ENCODE data around the gene CYP4F3. TPM values are rescaled to one million over a fixed set of nuclear protein-coding genes. Genes with fewer than 3 reads are reported as not detected.
A peak's percentile ranks its signal among the peaks of the same experiment; 100 is the strongest.

Gene CYP4F3
- total and polyA plus RNA-seq, 2 of the 13 experiments (the other 11 are each of a cell fraction or from before 2014, with no cell fraction given): 17.8 to 22.8 TPM

GRCh38 chr19:15643387-15643786, 2.7 kb downstream of the CYP4F3 start (continued):
- no peak for TF ChIP-seq RARG (CRISPR knock-in tag; IDR thresholded peaks at IDR 0.05; ENCODE audit: low read depth)
- TF ChIP-seq, protein P1, sequence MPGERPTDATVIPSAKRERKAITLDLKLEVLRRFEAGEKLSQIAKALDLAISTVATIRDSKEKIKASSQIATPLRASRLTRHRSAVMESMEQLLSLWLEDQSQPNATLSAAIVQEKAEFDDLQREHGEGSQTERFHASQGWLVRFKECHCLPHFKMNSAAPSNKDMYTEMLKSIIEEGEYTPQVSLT (CRISPR knock-in tag; IDR thresholded peaks at IDR 0.05; ENCODE audit: borderline replicate concordance, low read depth): no peak
- TF ChIP-seq, protein P2, sequence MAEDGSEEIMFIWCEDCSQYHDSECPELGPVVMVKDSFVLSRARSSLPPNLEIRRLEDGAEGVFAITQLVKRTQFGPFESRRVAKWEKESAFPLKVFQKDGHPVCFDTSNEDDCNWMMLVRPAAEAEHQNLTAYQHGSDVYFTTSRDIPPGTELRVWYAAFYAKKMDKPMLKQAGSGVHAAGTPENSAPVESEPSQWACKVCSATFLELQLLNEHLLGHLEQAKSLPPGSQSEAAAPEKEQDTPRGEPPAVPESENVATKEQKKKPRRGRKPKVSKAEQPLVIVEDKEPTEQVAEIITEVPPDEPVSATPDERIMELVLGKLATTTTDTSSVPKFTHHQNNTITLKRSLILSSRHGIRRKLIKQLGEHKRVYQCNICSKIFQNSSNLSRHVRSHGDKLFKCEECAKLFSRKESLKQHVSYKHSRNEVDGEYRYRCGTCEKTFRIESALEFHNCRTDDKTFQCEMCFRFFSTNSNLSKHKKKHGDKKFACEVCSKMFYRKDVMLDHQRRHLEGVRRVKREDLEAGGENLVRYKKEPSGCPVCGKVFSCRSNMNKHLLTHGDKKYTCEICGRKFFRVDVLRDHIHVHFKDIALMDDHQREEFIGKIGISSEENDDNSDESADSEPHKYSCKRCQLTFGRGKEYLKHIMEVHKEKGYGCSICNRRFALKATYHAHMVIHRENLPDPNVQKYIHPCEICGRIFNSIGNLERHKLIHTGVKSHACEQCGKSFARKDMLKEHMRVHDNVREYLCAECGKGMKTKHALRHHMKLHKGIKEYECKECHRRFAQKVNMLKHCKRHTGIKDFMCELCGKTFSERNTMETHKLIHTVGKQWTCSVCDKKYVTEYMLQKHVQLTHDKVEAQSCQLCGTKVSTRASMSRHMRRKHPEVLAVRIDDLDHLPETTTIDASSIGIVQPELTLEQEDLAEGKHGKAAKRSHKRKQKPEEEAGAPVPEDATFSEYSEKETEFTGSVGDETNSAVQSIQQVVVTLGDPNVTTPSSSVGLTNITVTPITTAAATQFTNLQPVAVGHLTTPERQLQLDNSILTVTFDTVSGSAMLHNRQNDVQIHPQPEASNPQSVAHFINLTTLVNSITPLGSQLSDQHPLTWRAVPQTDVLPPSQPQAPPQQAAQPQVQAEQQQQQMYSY (CRISPR knock-in tag; IDR thresholded peaks at IDR 0.05): no peak
- TF ChIP-seq ZNF75D (CRISPR knock-in tag; IDR thresholded peaks at IDR 0.05; ENCODE audit: borderline replicate concordance): no peak
- TF ChIP-seq, protein P3, sequence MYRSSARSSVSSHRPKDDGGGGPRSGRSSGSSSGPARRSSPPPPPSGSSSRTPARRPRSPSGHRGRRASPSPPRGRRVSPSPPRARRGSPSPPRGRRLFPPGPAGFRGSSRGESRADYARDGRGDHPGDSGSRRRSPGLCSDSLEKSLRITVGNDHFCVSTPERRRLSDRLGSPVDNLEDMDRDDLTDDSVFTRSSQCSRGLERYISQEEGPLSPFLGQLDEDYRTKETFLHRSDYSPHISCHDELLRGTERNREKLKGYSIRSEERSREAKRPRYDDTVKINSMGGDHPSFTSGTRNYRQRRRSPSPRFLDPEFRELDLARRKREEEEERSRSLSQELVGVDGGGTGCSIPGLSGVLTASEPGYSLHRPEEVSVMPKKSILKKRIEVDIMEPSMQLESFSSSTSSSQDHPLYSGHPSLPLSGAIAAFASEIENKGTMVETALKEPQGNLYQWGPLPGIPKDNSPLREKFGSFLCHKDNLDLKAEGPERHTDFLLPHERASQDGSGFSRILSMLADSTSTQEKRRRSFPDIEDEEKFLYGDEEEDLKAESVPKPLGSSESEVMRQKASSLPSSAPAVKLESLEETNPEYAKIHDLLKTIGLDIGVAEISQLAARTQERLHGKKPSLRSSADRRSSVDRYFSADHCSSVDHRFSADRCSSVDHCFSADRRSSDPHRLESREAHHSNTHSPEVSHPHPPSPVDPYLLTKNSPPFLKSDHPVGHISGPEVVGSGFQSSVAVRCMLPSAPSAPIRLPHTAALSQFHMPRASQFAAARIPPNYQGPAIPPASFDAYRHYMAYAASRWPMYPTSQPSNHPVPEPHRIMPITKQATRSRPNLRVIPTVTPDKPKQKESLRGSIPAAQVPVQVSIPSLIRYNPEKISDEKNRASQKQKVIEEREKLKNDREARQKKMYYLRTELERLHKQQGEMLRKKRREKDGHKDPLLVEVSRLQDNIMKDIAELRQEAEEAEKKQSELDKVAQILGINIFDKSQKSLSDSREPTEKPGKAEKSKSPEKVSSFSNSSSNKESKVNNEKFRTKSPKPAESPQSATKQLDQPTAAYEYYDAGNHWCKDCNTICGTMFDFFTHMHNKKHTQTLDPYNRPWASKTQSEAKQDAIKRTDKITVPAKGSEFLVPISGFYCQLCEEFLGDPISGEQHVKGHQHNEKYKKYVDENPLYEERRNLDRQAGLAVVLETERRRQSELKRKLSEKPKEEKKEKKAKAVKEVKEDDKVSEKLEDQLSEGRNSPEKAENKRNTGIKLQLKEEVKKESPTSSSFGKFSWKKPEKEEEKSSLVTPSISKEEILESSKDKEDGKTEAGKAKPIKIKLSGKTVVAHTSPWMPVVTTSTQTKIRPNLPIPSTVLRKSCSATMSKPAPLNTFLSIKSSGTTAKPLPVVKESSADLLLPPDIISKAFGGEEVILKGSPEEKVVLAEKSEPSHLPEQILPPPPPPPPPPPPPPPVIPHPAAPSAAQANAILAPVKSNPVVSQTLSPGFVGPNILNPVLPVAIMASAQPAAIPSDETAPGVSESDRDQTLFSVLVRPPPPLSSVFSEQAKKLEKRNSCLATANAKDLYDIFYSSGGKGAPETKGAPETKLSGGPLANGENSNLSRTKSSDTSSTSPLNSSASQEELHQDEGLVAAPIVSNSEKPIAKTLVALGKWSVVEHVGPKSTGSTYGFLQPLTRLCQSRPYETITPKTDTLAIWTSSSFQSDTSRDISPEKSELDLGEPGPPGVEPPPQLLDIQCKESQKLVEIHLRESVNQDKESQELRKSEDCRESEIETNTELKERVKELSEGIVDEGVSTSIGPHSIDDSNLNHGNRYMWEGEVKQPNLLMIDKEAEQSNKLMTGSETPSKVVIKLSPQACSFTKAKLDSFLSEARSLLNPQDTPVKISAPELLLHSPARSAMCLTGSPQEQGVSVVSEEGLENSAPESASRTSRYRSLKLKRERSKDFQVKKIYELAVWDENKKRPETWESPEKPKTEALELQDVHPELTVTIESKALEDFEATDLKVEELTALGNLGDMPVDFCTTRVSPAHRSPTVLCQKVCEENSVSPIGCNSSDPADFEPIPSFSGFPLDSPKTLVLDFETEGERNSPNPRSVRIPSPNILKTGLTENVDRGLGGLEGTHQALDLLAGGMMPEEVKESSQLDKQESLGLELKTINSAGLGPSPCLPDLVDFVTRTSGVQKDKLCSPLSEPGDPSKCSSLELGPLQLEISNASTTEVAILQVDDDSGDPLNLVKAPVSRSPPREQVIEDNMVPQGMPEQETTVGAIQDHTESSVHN (CRISPR knock-in tag; IDR thresholded peaks at IDR 0.05): no peak
- TF ChIP-seq GLMP (CRISPR knock-in tag; IDR thresholded peaks at IDR 0.05; ENCODE audit: borderline replicate concordance): no peak
- TF ChIP-seq ZFP82 (CRISPR knock-in tag; IDR thresholded peaks at IDR 0.05; ENCODE audit: borderline replicate concordance): no peak
- TF ChIP-seq SOX13 (IDR thresholded peaks at IDR 0.05): no peak
- TF ChIP-seq SOX13 (CRISPR knock-in tag; conservative IDR thresholded peaks at IDR 0.05 in 1 of 2, IDR thresholded peaks at IDR 0.05 in 1 of 2): 0 out of 4 replicates have a peak, but pooled peaks of 1 of the 2 experiments have one; percentile 26
- no peak for TF ChIP-seq ZNF12 (CRISPR knock-in tag; IDR thresholded peaks at IDR 0.05)
- no peak for TF ChIP-seq PRPF4 (IDR thresholded peaks at IDR 0.05; ENCODE audit: low read depth, low read length, poor library complexity, severe bottlenecking)
- no peak for TF ChIP-seq TAF15 (IDR thresholded peaks at IDR 0.05; ENCODE audit: low read depth, low read length, poor library complexity, severe bottlenecking)
- no peak for TF ChIP-seq GATAD1 (CRISPR knock-in tag; IDR thresholded peaks at IDR 0.05)
- no peak for TF ChIP-seq MED8 (CRISPR knock-in tag; IDR thresholded peaks at IDR 0.05; ENCODE audit: insufficient replicate concordance)
- TF ChIP-seq MEIS2 (CRISPR knock-in tag; IDR thresholded peaks at IDR 0.05): no peak

All from HepG2 (cell line).